ENCODE data around the gene BCL6.

GRCh38 chr3:187765342-187765741 is 20.1 kb upstream of the BCL6 start:
- TF ChIP-seq POLR2AphosphoS5 (IDR thresholded peaks at IDR 0.05) (no peak), CTCF (IDR thresholded peaks at IDR 0.05) (no peak)
